Right renal pelvis (tissue), 4 donors: ENCODE data around the gene SMAD3. TPM values are rescaled to one million over a fixed set of nuclear protein-coding genes. Genes with fewer than 3 reads are reported as not detected.

ENCODE experiments used
- DNase-seq, 4 donors: peaks; one replicate each; pipeline ENCODE4 v3.0.0-alpha.2; 2013; ENCODE audit warnings: low read depth in 4 of 4, low spot score in 3 of 4, missing footprints in 1 of 4
- polyA plus RNA-seq, 4 donors: library from polyadenylated mRNA; unstranded; fragments of 120-200 nt; gene quantifications; one replicate each; pipeline ENCODE4 v1.2.1, GENCODE V29; 2013; ENCODE audit not compliant: insufficient read length in 4 of 4

The SMAD3 gene
- polyA plus RNA-seq, 4 donors = 47.5 to 53.1 (median 50.2) TPM

DNA sequence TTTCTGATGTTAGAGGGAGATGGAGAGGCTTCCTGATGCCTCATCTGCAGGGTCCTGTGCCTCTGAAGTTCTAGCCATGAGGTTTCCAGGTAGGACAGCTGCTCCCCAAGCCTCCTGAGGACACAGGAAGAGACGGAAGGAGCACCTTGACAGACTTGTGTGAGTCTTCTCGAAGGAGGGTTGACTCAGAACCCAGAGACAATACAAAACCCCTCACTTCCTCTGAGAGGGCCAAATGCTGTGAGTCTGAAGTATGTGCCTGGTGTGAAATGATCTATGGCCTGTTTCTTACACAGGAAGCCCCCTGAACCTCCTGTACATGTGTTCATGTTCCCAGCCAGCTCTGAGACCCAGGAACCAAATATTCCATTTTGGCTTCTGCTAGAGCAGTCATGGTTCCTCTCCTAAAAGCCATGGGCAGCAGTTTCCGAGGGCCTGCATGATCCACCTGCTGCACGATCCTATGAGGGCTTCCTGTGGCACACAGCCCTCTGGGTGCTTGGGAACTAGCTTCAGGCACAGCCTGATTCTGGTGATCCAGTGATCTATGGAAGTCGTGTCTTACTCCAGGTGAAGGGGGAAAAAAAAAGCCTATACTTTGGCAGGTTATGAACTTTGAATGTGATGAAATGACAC, 126.9 kb downstream of the SMAD3 start:
- DNase-seq = no peak

DNA sequence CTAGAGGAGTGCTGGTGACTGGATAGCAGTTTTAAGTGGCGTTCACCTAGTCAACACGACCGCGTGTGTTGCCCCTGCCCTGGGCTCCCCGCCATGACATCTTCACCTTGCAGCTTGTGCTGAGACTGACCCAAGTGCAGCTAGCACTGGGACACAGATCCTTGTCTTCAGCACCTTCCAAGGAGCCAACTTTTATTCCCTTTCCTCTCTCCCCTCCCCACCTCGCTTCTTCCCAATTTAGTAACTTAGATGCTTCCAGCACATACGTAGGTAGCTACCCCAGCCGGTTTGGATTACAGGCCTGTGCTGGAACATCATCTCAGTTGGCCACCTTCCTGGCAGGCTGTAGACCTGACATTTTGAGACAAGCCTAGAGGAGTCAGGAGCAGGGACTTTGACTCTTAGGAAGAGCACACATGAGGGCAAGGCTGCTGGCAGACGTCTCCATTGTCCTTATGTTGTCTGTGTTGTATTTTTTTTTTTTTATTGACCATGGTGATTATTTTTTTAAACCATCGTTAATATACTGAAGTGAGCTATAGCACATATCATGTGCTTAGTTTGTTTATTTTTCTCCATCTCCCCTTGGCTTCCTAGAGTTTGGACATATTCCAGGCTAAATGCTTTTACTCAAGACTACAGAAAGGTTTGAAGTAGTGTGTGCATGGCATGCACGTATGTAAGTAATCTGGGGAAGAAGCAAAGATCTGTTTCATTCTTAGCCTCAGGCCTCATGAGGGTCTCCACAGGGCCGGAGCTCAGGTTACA, 128.0 kb downstream of the SMAD3 start:
- DNase-seq = no peak

DNA sequence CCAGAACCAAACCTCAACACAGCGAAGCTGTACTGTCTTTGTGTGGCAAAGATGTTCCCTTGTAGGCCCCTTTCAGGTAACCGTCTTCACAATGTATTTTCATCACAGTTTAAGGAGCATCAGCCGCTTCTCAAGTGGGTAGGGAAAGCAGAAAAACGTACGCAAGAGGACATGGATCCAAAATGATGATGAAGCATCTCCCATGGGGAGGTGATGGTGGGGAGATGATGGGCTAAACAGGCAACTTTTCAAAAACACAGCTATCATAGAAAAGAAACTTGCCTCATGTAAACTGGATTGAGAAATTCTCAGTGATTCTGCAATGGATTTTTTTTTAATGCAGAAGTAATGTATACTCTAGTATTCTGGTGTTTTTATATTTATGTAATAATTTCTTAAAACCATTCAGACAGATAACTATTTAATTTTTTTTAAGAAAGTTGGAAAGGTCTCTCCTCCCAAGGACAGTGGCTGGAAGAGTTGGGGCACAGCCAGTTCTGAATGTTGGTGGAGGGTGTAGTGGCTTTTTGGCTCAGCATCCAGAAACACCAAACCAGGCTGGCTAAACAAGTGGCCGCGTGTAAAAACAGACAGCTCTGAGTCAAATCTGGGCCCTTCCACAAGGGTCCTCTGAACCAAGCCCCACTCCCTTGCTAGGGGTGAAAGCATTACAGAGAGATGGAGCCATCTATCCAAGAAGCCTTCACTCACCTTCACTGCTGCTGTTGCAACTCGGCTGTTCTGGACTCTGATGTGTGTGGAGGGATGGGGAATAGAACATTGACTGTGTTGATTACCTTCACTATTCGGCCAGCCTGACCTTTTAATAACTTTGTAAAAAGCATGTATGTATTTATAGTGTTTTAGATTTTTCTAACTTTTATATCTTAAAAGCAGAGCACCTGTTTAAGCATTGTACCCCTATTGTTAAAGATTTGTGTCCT, 129.0 kb downstream of the SMAD3 start:
- no peak for DNase-seq

DNA sequence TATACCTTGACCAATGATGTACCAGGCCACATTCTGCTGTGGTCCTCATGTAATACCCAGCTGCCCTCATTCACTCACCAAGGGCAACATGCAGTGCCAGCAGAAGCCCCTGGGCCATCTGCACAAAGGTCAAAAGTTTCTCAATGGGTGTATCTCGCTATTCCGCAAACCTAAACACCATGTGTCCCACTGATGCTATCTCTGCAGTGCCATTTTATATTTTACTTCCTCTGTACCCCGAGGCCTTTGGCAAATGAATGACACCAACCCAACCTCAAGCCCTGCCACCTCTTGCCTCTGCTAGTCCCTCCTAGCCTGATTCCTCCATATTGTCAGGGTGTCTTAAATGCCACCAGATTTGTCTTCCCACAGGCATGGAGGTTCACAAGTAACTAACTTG, 129.9 kb downstream of the SMAD3 start:
- DNase-seq = no peak

DNA sequence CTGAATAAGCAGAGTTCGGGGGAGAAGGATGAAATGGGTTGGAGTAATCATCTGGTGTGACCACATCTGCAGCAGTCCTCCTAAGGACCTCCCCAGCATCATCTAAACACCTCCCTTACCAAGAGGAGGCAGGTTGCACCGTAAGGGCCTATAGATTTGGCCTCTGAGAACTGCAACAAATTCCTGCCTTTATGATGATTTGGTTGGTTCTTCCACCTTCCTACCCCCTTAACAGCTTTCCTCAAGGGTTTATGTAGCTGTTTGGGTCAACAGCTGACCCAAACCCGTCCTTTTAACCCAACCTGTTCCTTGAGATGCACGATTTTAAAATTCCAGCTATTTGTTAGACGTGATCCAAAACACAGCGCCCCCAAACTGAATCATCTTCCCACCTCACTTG, 130.8 kb downstream of the SMAD3 start:
- no peak for DNase-seq

DNA sequence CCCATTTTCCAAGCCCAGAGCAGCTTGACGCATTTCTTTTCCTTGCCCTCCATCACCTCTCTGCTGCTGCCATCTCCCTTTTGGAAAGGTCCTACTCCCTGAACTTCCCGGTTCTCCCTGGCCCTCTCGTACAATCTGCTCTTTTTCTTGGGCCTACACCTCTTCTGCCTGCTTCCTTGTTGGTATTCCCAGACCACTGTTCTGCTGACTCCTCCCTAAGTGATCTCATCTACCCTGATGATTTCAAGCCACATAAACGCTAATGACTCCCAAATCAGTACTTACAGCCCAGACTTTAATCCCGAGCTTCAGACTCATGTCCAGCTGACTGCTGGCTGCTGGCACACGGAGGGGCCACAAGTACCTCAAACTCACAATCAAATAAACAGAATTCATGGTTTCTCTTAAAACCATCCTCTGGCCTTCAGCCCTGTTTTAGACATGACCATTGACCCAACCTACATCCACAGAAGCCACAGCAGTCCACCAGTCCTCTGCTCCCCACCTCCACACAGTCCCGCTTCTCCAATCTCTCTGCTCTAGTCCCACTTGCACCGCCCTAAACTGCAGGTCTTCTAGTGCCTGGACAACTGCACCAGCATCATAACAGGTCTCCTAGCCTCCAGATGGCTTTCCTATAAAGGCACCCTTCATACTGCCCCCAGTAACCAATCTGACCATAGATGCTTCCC, 131.4 kb downstream of the SMAD3 start:
- no peak for DNase-seq

DNA sequence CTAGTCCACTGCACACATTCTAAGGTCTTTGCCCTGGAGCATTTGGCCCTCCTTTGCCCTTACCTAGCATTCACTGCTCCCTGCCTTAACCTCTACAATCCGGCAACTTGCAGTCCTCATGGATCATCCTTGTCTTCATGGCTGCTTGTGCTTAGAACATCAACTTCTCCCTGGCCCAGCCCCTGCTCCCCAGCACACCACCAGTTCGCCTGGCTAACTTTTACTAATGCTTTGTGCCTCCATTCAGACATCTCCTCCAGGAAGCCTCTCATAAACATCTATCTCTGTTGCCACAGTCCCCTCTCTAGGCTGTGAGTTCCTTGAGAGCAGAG, 131.9 kb downstream of the SMAD3 start:
- no peak for DNase-seq

DNA sequence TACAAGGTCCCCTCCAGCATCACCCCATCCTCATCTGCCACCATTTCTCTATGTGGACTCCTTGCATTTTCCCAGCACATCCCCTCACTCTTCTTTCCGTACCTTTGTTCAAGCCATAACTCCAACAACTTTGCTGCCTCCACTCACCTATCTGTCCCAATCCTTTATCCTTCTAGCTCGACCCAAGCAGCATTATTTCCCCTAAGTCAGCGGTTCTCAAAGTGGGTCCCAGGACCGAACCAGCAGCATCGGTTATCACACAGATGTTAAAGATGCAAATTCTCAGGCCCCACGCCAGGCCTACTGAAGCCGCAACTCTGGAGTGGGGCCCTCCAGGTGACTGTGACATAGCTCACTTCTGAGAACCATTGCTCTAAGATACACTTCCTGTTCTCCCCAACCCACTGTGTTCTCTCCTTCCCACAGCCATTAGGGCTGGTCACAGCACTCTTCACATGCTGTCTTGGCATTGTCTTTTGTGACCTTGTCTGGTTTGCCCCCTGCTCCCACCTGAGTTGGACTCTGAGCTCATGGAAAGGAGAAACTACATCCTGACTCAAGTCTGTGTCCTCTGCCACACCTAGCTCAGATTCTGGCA, 132.9 kb downstream of the SMAD3 start:
- DNase-seq = no peak

DNA sequence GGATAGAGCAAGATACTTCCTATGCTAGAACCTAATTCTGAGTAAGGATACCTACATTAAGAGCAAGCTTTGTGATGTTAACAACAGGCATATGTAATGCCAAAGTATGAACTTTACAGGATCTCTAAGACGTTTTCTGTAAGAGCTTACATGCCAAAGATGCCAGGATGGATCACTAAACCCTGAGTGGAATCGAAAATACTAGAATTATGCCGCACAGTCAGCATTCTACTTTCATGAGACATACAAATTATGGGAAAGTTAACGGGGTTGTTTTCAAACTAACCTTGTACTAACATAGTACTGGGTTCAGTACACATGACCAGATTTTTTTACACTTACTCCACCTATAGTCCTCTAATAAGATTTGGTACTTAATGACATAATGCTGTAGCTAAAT, 134.0 kb downstream of the SMAD3 start:
- DNase-seq = no peak

DNA sequence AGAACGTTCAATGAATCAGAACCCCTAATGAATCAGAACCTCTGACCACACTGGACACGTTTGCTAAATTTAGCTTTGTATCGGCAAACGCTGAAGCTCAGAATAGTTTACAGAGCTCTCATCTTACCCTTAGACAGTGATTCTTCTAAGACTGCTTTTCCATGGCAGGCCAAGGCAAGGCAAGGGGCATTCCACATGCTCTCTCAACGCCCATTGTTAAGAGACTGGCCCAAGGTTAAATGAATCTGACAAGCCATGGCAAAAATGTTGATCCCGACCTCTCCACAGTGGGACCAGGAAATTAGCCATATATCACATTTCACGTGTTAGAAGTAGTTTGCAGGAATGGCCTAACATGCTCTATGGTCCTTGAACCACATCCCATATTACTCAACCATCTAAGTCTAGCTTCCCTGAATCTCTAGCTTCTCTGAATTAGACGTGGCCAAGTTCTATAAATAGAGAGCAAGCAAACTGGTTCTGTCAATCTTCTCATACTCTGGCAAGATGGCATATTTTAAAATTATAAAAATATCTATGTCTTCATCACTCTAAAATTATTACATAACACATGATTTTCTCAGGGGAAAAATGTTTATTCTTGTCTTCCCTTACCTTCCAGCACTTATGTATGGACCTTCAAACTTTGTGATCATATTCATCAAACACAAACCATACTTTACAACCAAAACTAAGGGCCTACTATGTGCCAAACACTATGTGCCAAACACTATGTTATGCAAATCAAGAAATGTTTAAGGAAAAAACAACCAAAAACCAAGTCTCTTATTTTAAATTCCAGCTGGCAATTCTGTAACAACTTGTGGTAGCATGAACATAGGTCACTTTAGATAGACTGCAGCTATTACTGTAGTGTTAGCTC, 134.7 kb downstream of the SMAD3 start:
- no peak for DNase-seq

DNA sequence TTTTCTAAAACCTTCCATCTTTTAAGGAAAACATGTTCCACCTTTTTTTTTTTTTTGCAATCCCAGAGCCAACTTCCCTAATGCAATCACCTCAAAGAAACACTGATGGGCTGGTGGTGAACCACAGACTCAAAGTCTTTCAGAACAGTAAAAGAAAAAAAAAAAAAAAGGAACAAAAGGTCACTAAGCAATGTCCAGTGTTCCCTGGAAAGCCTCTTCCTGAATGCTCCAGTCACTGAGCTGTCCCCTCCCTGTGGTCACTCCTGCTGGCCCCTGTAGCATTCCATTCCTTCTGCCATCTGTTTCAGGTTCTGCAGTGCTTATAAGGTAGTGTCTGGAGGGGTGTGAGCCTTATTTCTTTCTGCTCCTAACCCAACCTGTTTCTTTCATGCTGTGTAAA, 135.7 kb downstream of the SMAD3 start:
- DNase-seq = no peak

DNA sequence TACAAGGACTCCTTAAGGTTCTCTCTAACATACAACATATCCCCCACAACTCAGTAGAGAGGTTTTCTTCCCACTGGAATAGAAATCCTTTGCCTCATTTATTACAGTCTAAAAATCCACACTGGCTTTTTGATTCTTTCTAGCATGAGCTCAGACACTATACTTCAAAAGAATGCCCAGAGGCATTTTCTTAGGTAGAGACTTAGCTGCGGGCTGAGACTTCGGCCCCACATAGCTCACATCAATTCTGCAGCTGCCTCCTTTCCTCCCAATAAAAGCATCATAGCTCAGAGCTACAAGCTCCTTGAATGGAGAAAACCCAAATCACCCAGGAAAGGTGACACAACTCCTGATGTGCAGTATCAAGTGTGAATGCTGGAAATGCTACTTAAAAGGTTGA, 136.7 kb downstream of the SMAD3 start:
- DNase-seq = no peak

DNA sequence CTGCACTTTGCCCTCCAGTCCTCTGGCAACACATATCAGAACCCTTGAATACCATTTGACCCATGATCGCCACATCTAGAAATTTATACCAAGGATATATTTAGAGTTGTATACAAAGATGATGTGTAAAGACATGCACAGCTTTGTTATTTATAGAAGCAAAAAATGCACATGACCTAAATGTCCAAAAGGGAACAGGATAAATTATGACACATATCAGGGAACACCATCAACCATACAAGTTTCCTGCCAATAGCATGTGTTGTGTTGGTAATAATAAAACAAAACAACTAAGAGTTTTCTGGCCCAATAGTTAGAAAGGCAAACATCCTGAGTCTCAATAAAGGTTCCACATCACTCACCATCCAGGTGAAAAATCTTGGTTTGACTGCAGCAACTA, 137.6 kb downstream of the SMAD3 start:
- DNase-seq = no peak

DNA sequence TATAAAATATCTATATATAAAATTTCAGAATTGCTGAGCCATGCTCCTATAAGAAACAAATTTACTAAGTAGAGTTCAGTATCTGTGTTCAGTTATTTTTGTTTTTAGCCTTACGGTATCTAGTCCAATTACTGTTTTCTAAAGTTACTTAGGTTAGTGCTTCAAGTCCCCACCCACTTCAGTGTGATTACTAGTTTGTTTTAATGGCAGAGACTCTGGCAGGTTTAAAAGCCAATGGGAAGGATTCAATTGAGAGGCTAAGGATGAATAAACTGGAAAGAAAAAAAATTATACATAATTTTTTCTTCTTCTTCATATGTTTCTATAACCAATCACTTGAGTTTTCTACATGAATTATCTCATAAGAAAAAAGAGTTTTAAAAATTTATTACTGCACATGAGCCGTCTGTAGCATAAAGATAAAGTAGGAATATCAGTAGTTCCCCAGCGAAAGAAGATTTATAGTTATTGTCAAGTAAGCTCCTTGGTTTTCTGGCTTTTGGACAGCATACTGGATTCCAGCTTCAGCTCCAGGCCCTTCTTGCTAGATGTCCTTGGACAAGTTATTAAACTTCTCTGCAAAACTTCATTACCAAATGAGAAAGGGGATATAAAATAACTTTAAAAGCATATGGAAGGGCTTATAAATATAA, 142.3 kb downstream of the SMAD3 start:
- no peak for DNase-seq

DNA sequence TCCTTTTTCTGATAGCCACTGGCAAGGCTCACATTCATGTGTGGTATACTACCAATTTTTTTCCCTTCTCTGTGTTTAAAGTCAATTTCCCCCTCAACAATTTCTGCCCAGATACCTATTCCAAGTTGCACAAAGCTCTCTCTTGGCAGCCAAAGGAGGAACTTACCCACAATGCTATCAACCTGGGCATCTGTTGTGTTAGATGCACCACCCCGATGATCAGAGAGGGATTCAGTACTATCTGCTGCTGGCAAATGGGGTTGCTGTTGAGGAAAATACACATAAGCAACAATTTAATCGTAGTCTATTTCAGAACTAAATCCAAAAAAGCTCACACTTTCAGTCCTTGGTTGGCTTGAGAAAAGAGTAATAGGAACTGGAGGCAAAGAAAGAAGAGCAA, 143.0 kb downstream of the SMAD3 start:
- DNase-seq = no peak

DNA sequence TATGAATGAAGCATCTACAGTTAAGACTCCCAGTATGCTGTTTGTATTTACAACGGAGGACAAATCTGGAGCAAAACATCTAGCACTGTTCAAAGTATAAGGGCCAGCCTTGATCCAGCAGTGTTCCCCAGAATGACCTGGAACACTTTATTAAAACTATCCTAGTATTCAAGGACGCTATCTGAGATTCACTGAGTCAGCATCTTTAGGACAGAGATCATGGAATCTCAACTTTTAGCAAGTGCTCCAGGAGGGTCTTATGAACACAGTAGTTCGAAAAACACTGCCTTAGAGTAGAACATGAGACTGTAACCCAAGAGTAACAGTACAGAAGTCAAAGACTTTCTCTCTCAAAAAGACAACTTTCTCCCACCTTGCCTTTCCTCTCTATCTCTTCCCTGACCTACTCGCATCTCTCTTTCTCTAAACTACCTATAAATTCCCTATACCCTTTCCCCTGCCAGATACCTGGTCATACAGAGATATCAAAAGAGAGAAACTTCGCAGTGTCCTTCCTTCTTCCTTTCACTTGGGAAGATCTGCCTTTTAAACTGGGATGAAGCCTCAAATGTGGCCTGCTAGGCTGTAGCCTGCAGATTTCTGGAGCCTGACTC, 145.3 kb downstream of the SMAD3 start:
- DNase-seq = no peak

DNA sequence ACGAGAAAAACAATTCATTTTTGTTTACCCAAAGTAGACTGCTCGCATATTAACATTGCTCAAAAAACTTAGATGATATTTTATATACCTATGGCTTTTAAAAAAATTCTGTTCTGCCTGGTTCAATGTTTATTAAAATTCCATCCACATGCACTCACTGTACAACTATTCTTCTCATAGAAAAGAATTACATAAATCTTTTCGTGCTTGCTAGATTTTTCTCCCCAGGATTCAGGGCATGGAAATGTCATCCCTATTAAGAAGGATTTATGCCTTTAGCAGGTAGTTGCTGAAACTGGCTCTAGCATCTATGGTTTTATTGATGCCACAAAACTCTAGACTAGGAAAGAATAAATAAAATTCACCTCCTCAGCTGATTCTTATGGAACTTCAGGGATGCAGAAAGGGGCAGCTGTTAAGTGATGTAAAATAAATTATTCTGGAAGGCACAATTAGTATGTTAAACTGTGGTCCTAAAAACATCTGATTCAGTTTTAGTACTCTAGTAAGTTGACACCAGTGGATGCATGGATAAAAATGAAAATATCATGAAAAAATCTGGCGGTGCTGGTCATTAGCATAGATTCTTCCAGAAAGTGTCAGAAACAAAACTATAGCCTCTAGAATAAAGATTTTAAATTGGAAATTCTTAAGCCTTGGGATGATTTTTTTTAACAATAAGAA, 147.4 kb downstream of the SMAD3 start:
- no peak for DNase-seq

DNA sequence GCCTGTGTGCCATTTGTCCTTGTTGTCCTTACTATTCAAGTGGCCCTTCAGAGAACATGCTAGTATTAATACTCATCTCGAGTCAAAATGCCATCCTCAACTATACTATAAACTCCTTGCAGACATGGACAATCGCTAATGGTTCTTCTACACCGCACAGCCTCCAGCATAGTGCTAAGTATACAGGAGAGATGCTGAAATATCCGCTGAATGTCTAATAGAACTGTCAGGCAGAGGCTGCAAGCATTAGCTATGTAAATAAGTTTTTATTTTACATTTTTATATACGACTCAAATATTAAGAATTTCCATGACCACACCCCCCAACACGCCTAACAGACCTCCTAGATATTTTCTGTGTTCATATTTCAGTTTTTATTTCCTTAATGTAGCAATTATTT, 149.7 kb downstream of the SMAD3 start:
- DNase-seq = no peak
